K562 (cell line): ENCODE measurements around the gene AAGAB. TPM values are rescaled to one million over a fixed set of nuclear protein-coding genes. Genes with fewer than 3 reads are reported as not detected.

Experiments used
- ATAC-seq: fragments of 200-7000 bp; cut with Tn5 transposase; 3 replicates; pipeline ENCODE4 v1.9.1; 2020; ENCODE audit warnings: moderate library complexity
- BruUV-seq: library from RNA; stranded (reverse); fragments of 400-500 nt; replicated peaks from 2 replicates; lab custom pipeline; 2021; lab: Mats Ljungman, UMichigan
- CTCF ChIA-PET: fragments of 300-600 bp; formaldehyde crosslinking; extraction: SDS; loops from one replicate; lab custom pipeline; 2021; ENCODE audit warnings: low intra/inter-chr PET ratio; lab: Yijun Ruan, JAX
- POLR2A ChIA-PET: fragments of 300-600, 350-650 bp; sonication (Branson Sonifier 250); formaldehyde crosslinking; extraction: SDS; loops from one replicate; lab custom pipeline; 2021; ENCODE audit warnings: antibody characterized with exemption, inconsistent platforms; lab: Yijun Ruan, JAX
- DNase-seq, 4 experiments: peaks; one replicate each; pipeline versions ENCODE4 v3.0.0 to v3.0.0-alpha.2; 2011 to 2018; ENCODE audit warnings: low spot score in 3 of 4, mixed read lengths in 3 of 4; ENCODE audit errors: extremely low read depth in 1 of 4
- FAIRE-seq: peaks from 2 replicates; lab custom pipeline; 2011; peaks lifted over from hg19 to GRCh38; lab: Jason Lieb, UNC
- H2AFZ ChIP-seq: 2 replicates; pipeline ENCODE4 v1.6.0; 2011; ENCODE audit warnings: low read depth, low read length, control low read depth, inconsistent platforms
- H3K27ac ChIP-seq: fragments of 200-600 bp; 3 replicates; pipeline ENCODE4 v1.8.0; 2011; ENCODE audit warnings: low read depth, mild to moderate bottlenecking, control low read depth, inconsistent platforms, low read length, moderate library complexity, mixed read lengths; ENCODE audit errors: extremely low read depth
- H3K27me3 ChIP-seq, 2 experiments: fragments of 300-600 bp in 1 of 2; 2 replicates in 1 of 2; 3 replicates in 1 of 2; pipeline versions ENCODE4 v1.6.0 to v1.8.0; 2011; ENCODE audit warnings: inconsistent platforms in 2 of 2, low read length in 2 of 2, mild to moderate bottlenecking in 1 of 2, mixed read lengths in 1 of 2, moderate library complexity in 1 of 2; ENCODE audit not compliant: control insufficient read depth in 2 of 2, insufficient read depth in 2 of 2
- H3K36me3 ChIP-seq: fragments of 300-600 bp; 3 replicates; pipeline ENCODE4 v1.8.0; 2011; ENCODE audit warnings: mild to moderate bottlenecking, low read length, inconsistent platforms; ENCODE audit not compliant: control insufficient read depth, insufficient read depth
- H3K4me1 ChIP-seq, 2 experiments: fragments of 200-600 bp in 1 of 2; replicated peaks in 1 of 2; 2 replicates in 1 of 2; 3 replicates in 1 of 2; pipeline versions ENCODE4 v1.5.1 to v1.8.0; 2011; ENCODE audit warnings: inconsistent platforms in 2 of 2, low read length in 2 of 2, mild to moderate bottlenecking in 1 of 2, mixed read lengths in 1 of 2, moderate library complexity in 1 of 2; ENCODE audit not compliant: control insufficient read depth in 2 of 2, insufficient read depth in 2 of 2
- H3K4me2 ChIP-seq: 2 replicates; pipeline ENCODE4 v1.6.1; 2011; ENCODE audit warnings: low read length, control low read depth, inconsistent platforms, mixed read lengths; ENCODE audit not compliant: insufficient read depth
- H3K4me3 ChIP-seq: fragments of 200-600 bp; sonication (generic), shearing (Covaris generic); 2 replicates; pipeline ENCODE4 v1.5.1; 2016; ENCODE audit warnings: control low read depth, inconsistent platforms
- H3K79me2 ChIP-seq: fragments of 200-600 bp; 3 replicates; pipeline ENCODE4 v1.8.0; 2011; ENCODE audit warnings: low read length, inconsistent platforms; ENCODE audit not compliant: control insufficient read depth, insufficient read depth
- H3K9ac ChIP-seq, 2 experiments: 2 replicates each; pipeline versions ENCODE4 v1.6.0 to v1.6.1; 2011; ENCODE audit warnings: low read depth in 2 of 2, low read length in 2 of 2, control low read depth in 1 of 2, inconsistent platforms in 1 of 2, mild to moderate bottlenecking in 1 of 2, mixed read lengths in 1 of 2; ENCODE audit not compliant: insufficient read depth in 1 of 2
- H3K9me1 ChIP-seq: one replicate; pipeline ENCODE4 v1.6.0; 2011; ENCODE audit warnings: inconsistent platforms, mild to moderate bottlenecking, low read length, moderate library complexity; ENCODE audit not compliant: control insufficient read depth, insufficient read depth
- H3K9me3 ChIP-seq: replicated peaks from 2 replicates; pipeline ENCODE4 v1.5.1; 2011; ENCODE audit warnings: low read depth, low read length, inconsistent platforms; ENCODE audit not compliant: control insufficient read depth, insufficient read depth
- H4K20me1 ChIP-seq: replicated peaks from 2 replicates; pipeline ENCODE4 v1.6.1; 2011; ENCODE audit warnings: low read length, inconsistent platforms, mixed read lengths; ENCODE audit not compliant: control insufficient read depth, insufficient read depth
- ARID1B ChIP-seq: fragments of 450-650 bp; IDR thresholded peaks from 2 replicates; pipeline ENCODE4 v1.6.1; 2016; ENCODE audit warnings: antibody characterized with exemption, mild to moderate bottlenecking, inconsistent platforms
- EHMT2 ChIP-seq: fragments of 450-650 bp; IDR thresholded peaks from 2 replicates; pipeline ENCODE4 v1.6.1; 2018; ENCODE audit warnings: antibody characterized with exemption
- HDAC8 ChIP-seq: fragments of 450-650 bp; IDR thresholded peaks from 2 replicates; pipeline ENCODE4 v1.6.1; 2016; ENCODE audit warnings: mild to moderate bottlenecking, missing genetic modification characterization, moderate library complexity, missing compliant biosample characterization
- MIER1 ChIP-seq: fragments of 450-650 bp; IDR thresholded peaks from 2 replicates; pipeline ENCODE4 v1.6.1; 2016; ENCODE audit warnings: antibody characterized with exemption, mild to moderate bottlenecking, low read depth
- MTA3 ChIP-seq: fragments of 450-650 bp; formaldehyde crosslinking; IDR thresholded peaks from 2 replicates; pipeline ENCODE4 v1.6.1; 2017; ENCODE audit warnings: mild to moderate bottlenecking, borderline replicate concordance
- POLR3G ChIP-seq: IDR thresholded peaks from 2 replicates; pipeline ENCODE4 v1.6.1; 2011; ENCODE audit not compliant: insufficient read length, insufficient replicate concordance; ENCODE audit errors: extremely low read depth
- RFX7 ChIP-seq: fragments of 250-450 bp; sonication (Bioruptor Pico); IDR thresholded peaks from 2 replicates; pipeline ENCODE4 v1.5.1; 2021; ENCODE audit warnings: mild to moderate bottlenecking
- TBP ChIP-seq: optimal IDR thresholded peaks from 2 replicates; pipeline ENCODE3; 2011; ENCODE audit warnings: low read depth, low read length, improper control_type of control experiment
- THAP7 ChIP-seq: fragments of 250-450 bp; sonication (Bioruptor Pico); IDR thresholded peaks from 2 replicates; pipeline ENCODE4 v1.5.0; 2021
- USF1 ChIP-seq: sonication (generic); formaldehyde crosslinking; IDR thresholded peaks from 2 replicates; pipeline ENCODE4 v1.9.0; 2022; ENCODE audit warnings: mild to moderate bottlenecking, missing genetic modification reagents
- ZBTB40 ChIP-seq, 2 experiments: fragments of 450-650 bp in 1 of 2; sonication (generic) in 1 of 2; formaldehyde crosslinking in 1 of 2; IDR thresholded peaks; 2 replicates each; pipeline versions ENCODE4 v1.7.1 to v1.9.0; 2016 to 2022; ENCODE audit warnings: inconsistent platforms in 1 of 2, mild to moderate bottlenecking in 1 of 2, missing genetic modification reagents in 1 of 2
- ZNF24 ChIP-seq: fragments of 450-650 bp; IDR thresholded peaks from 2 replicates; pipeline ENCODE4 v1.6.1; 2016
- WGBS: fragments of 100-300 bp; shearing (Covaris generic); methylation state at CpG from one replicate; pipeline ENCODE4 v1.1.6; 2016; ENCODE audit warnings: low coverage, mixed read lengths; ENCODE audit not compliant: insufficient coverage; ENCODE audit errors: missing lambda C conversion rate; 5-methylcytosine and 5-hydroxymethylcytosine counted together
- in situ Hi-C: fragments of 300-500 bp; cut with MboI; formaldehyde crosslinking; loops from 4 replicates; pipeline ENCODE4 v1.15.0; 2018; ENCODE audit warnings: inconsistent platforms, mixed read lengths
- intact Hi-C: fragments of 100-400 bp; cut with micrococcal nuclease; formaldehyde crosslinking; loops from 2 replicates; pipeline ENCODE4 v1.14.2; 2022
- polyA plus RNA-seq, 8 experiments: library from polyadenylated mRNA; depleted of rRNA in 4 of 8; stranded (reverse) in 5 of 8; unstranded in 3 of 8; fragments of >200 nt; fragmentation: Nextera tagmentation in 2 of 8; fragmentation: Illumina TruSeq in 1 of 8; extraction: Ambion mirVana in 2 of 8; extraction: Trizol in 1 of 8; gene quantifications; 2 replicates each; pipeline versions ENCODE4 v1.2.1 to v1.2.3, GENCODE V29; 2011 to 2014; ENCODE audit warnings: inconsistent platforms in 1 of 8, missing spikeins in 1 of 8
- total RNA-seq, 7 experiments: library from RNA; depleted of rRNA in 6 of 7; stranded (reverse); fragments of >200 nt in 6 of 7; fragmentation: Illumina TruSeq in 2 of 7; extraction: Trizol in 2 of 7; gene quantifications; 2 replicates each; pipeline versions ENCODE4 v1.2.1 to v1.2.3, GENCODE V29; 2011 to 2021; ENCODE audit warnings: low replicate concordance in 1 of 7

Gene AAGAB
- total and polyA plus RNA-seq, 9 of the 15 experiments (the other 6 are each of a cell fraction or from before 2014, with no cell fraction given), result 17.8 to 109 (median 58.3) TPM

GRCh38 chr15:67178569-67179210 is 75.8 kb downstream of the AAGAB start:
- H2AFZ ChIP-seq, result no peak overlapping the region
- H3K4me1 ChIP-seq, result peaks cover 17 to 20% of the 10 kb centered on the region in 2 experiments
- H3K27me3 ChIP-seq, result no peaks in the 10 kb centered on the region
- ATAC-seq (peak; percentile 89), DNase-seq (peak; percentile 44 to 79 (median 54)), FAIRE-seq (peak; percentile 94)
- H3K36me3 ChIP-seq, result peaks cover 42% of the 10 kb centered on the region; the same call in 2 of the 3 replicates
- intact Hi-C loops (loop anchor here (10.0 kb wide), 1 partner anchor 114 kb away; the partner anchor contains the start of gene SMAD3), in situ Hi-C loops (no loop called here)
- H4K20me1 ChIP-seq, result peaks cover 20% of the 10 kb centered on the region; the same call in 1 of the 2 replicates
- ChIA-PET POLR2A (interaction anchor here (0.6 kb wide), 1 partner anchor 16 kb away, joined by 4 read pairs; no protein-coding TSS in a partner anchor), CTCF (no interaction called here)
- 6% methylated on average over 11 of the region's 11 CpGs for WGBS
- H3K9me3 ChIP-seq, result no peaks in the 10 kb centered on the region
- peaks cover 5% of the 10 kb centered on the region for H3K9me1 ChIP-seq
- H3K4me2 ChIP-seq, result peak overlapping the region; percentile 18; the same call in 1 of the 2 replicates
- H3K27ac ChIP-seq, result no peak overlapping the region; the same call in 2 of the 3 replicates
- peak overlapping the region in 1 of 2 experiments; percentile 59; a peak in 1 of 4 replicates for H3K9ac ChIP-seq
- no peaks in the 10 kb centered on the region for H3K79me2 ChIP-seq
- BruUV-seq, result no TSS peak
- H3K4me3 ChIP-seq, result no peak overlapping the region
- TF ChIP-seq POLR3G, result no peak
- peak; percentile 89 for TF ChIP-seq ARID1B
- no peak for TF ChIP-seq HDAC8
- TF ChIP-seq RFX7, result no peak
- no peak for TF ChIP-seq THAP7 (CRISPR knock-in tag)
- no peak for TF ChIP-seq TBP
- no peak for TF ChIP-seq ZNF24
- TF ChIP-seq MIER1, result no peak
- peak; percentile 53; the same call in 1 of the 2 replicates for TF ChIP-seq MTA3
- TF ChIP-seq EHMT2, result no peak
- no peak for TF ChIP-seq USF1 (CRISPR knock-in tag)
- TF ChIP-seq ZBTB40 (IDR thresholded peaks at IDR 0.05), result no peak
- no peak for TF ChIP-seq ZBTB40 (CRISPR knock-in tag; IDR thresholded peaks at IDR 0.05)
